NAMALWA (cell line): ENCODE measurements around the gene TBC1D3K.
"Not testable (repeated sequence)": the region's sequence is repeated elsewhere in the genome, so short reads cannot be mapped to it uniquely, and the experiment has no call there.

Experiments
- DNase-seq: peaks from one replicate; pipeline ENCODE4 v3.0.0-alpha.2; 2015; ENCODE audit warnings: low spot score

The TBC1D3K gene

GRCh38 chr17:37924115-37924514 is at the start of gene TBC1D3K:
Gene TBC1D3K (plus strand): TSS chr17:37924415. CDS start chr17:37926000, 1,585 bp downstream.
- not testable (repeated sequence) for DNase-seq

- DNase-seq = no peak
Observed at GRCh38 chr17:37884516-37884915, 39.7 kb upstream of the TBC1D3K start.

- no peak for DNase-seq
Observed at GRCh38 chr17:37885136-37885535, 39.1 kb upstream of the TBC1D3K start.

GRCh38 chr17:37888881-37889280 is 35.3 kb upstream of the TBC1D3K start:
- no peak for DNase-seq

- not testable (repeated sequence) for DNase-seq
Observed at GRCh38 chr17:37896961-37897360, 27.3 kb upstream of the TBC1D3K start.
